Mesenchymal stem cell (in vitro differentiated cells and primary cell): Measurements from ENCODE around the gene DMGDH.

Source experiments
- DNase-seq: peaks from one replicate; pipeline ENCODE4 v3.0.0-alpha.2; 2013
- H2AFZ ChIP-seq: one replicate; pipeline ENCODE4 v1.6.1; 2013; ENCODE audit warnings: low read depth, mild to moderate bottlenecking, control low read depth, inconsistent platforms, low read length, moderate library complexity
- H2AK5ac ChIP-seq: 2 replicates; pipeline ENCODE4 v1.6.1; 2013; ENCODE audit warnings: low read length, moderate library complexity, mild to moderate bottlenecking, inconsistent platforms; ENCODE audit not compliant: severe bottlenecking
- H2BK120ac ChIP-seq: one replicate; pipeline ENCODE4 v1.6.1; 2013; ENCODE audit warnings: low read depth, mild to moderate bottlenecking, inconsistent platforms, low read length, moderate library complexity
- H2BK12ac ChIP-seq, 2 experiments: one replicate each; pipeline ENCODE4 v1.6.1; 2013; ENCODE audit warnings: inconsistent platforms in 2 of 2, low read length in 2 of 2, mild to moderate bottlenecking in 2 of 2, moderate library complexity in 2 of 2, control low read depth in 1 of 2
- H2BK15ac ChIP-seq: one replicate; pipeline ENCODE4 v1.6.1; 2013; ENCODE audit warnings: mild to moderate bottlenecking, low read depth, inconsistent platforms; ENCODE audit not compliant: poor library complexity, severe bottlenecking
- H2BK5ac ChIP-seq: 2 replicates; pipeline ENCODE4 v1.6.1; 2013; ENCODE audit warnings: low read depth, mild to moderate bottlenecking, low read length, control low read depth, inconsistent platforms; ENCODE audit not compliant: poor library complexity, severe bottlenecking
- H3K14ac ChIP-seq, 2 experiments: one replicate each; pipeline ENCODE4 v1.6.1; 2013; ENCODE audit warnings: inconsistent platforms in 2 of 2, low read length in 2 of 2, control low read depth in 1 of 2, mild to moderate bottlenecking in 1 of 2, moderate library complexity in 1 of 2
- H3K18ac ChIP-seq, 2 experiments: one replicate each; pipeline ENCODE4 v1.6.1; 2013; ENCODE audit warnings: inconsistent platforms in 2 of 2, low read length in 2 of 2, control low read depth in 1 of 2, low read depth in 1 of 2, mild to moderate bottlenecking in 1 of 2
- H3K23ac ChIP-seq, 2 experiments: one replicate each; pipeline ENCODE4 v1.6.1; 2013; ENCODE audit warnings: inconsistent platforms in 2 of 2, low read length in 2 of 2, mild to moderate bottlenecking in 2 of 2, moderate library complexity in 2 of 2, control low read depth in 1 of 2
- H3K27ac ChIP-seq: 2 replicates; pipeline ENCODE4 v1.5.1; 2013; ENCODE audit warnings: mild to moderate bottlenecking, moderate library complexity, low read length, control low read depth, inconsistent platforms; ENCODE audit not compliant: poor library complexity, severe bottlenecking
- H3K27me3 ChIP-seq, 2 experiments: 2 replicates each; pipeline versions ENCODE4 v1.6.1 to v1.7.0; 2013; ENCODE audit warnings: low read length in 2 of 2, mild to moderate bottlenecking in 2 of 2, moderate library complexity in 2 of 2, control low read depth in 1 of 2, inconsistent platforms in 1 of 2; ENCODE audit not compliant: control insufficient read depth in 1 of 2, insufficient read depth in 1 of 2
- H3K36me3 ChIP-seq, 2 experiments: 2 replicates each; pipeline versions ENCODE4 v1.6.1 to v1.7.0; 2013; ENCODE audit warnings: low read length in 2 of 2, control low read depth in 1 of 2, inconsistent platforms in 1 of 2, low read depth in 1 of 2, mild to moderate bottlenecking in 1 of 2; ENCODE audit not compliant: insufficient read depth in 2 of 2, control insufficient read depth in 1 of 2
- H3K4ac ChIP-seq, 2 experiments: one replicate each; pipeline ENCODE4 v1.6.1; 2013; ENCODE audit warnings: inconsistent platforms in 2 of 2, low read length in 2 of 2, mild to moderate bottlenecking in 2 of 2, moderate library complexity in 2 of 2, control low read depth in 1 of 2, low read depth in 1 of 2
- H3K4me1 ChIP-seq: 2 replicates; pipeline ENCODE4 v1.6.1; 2013; ENCODE audit warnings: low read depth, low read length, control low read depth; ENCODE audit not compliant: control insufficient read depth, insufficient read depth
- H3K4me2 ChIP-seq: 2 replicates; pipeline ENCODE4 v1.6.1; 2013; ENCODE audit warnings: low read length, mild to moderate bottlenecking, inconsistent platforms; ENCODE audit not compliant: poor library complexity, severe bottlenecking
- H3K4me3 ChIP-seq, 2 experiments: 2 replicates each; pipeline versions ENCODE4 v1.5.1 to v1.7.0; 2013; ENCODE audit warnings: low read length in 2 of 2, mild to moderate bottlenecking in 2 of 2, control low read depth in 1 of 2, low read depth in 1 of 2; ENCODE audit not compliant: insufficient read depth in 1 of 2
- H3K79me1 ChIP-seq: replicated peaks from 2 replicates; pipeline ENCODE4 v1.6.1; 2013; ENCODE audit warnings: mild to moderate bottlenecking, control low read depth, low read length, inconsistent platforms; ENCODE audit not compliant: poor library complexity, severe bottlenecking
- H3K9ac ChIP-seq: 2 replicates; pipeline ENCODE4 v1.7.0; 2013; ENCODE audit warnings: mild to moderate bottlenecking, low read length, moderate library complexity
- H3K9me3 ChIP-seq: 2 replicates; pipeline ENCODE4 v1.7.0; 2013; ENCODE audit warnings: mild to moderate bottlenecking, low read length; ENCODE audit not compliant: control insufficient read depth
- H4K8ac ChIP-seq: one replicate; pipeline ENCODE4 v1.6.1; 2013; ENCODE audit warnings: inconsistent platforms, mild to moderate bottlenecking, low read length, moderate library complexity
- H4K91ac ChIP-seq: one replicate; pipeline ENCODE4 v1.6.1; 2013; ENCODE audit warnings: mild to moderate bottlenecking, low read length, inconsistent platforms
- WGBS: methylation state at CpG from one replicate; pipeline ENCODE4 v1.1.7; 2013; ENCODE audit warnings: mixed read lengths; 5-methylcytosine and 5-hydroxymethylcytosine counted together

The DMGDH gene

DNA sequence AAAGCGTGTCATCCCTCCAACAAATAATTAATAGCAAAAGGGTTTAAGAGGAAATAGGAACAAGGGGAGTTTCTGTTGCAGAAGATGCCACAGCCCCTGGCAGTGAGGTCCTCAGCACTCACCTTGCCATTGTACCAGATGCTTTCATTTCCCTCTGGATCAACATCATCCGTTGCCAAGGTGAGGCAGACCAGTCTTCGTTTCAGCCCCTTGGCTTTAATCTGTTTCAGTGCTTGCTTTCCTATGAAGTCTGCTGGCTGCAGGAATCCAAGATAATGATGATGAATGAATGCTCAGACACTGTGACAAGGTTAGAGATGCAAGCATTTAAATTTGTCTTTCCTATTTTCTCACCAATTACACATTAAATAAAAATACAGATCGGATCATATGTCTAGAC, 64.3 kb downstream of the DMGDH start:
- no peak overlapping the region for H3K27ac ChIP-seq
- H3K27me3 ChIP-seq = no peaks in the 10 kb centered on the region
- H3K4me3 ChIP-seq = no peak overlapping the region
- no peak overlapping the region for H2AK5ac ChIP-seq
- no peak overlapping the region for H3K14ac ChIP-seq
- no peaks in the 10 kb centered on the region for H3K9me3 ChIP-seq
- no peak overlapping the region for H3K4ac ChIP-seq
- H2BK15ac ChIP-seq = no peak overlapping the region
- peak overlapping the region in 1 of 2 experiments; percentile 69 for H3K18ac ChIP-seq
- no peak overlapping the region for H4K91ac ChIP-seq
- no peaks in the 10 kb centered on the region for H3K36me3 ChIP-seq
- no peak for DNase-seq
- WGBS = 72% methylated on average over 2 of the region's 4 CpGs
- no peak overlapping the region for H3K4me2 ChIP-seq
- H2BK12ac ChIP-seq = no peak overlapping the region
- no peaks in the 10 kb centered on the region for H3K4me1 ChIP-seq
- no peak overlapping the region for H3K23ac ChIP-seq
- no peaks in the 10 kb centered on the region for H3K79me1 ChIP-seq
- H4K8ac ChIP-seq = no peak overlapping the region
- no peak overlapping the region for H3K9ac ChIP-seq
- no peak overlapping the region for H2BK5ac ChIP-seq
- H2AFZ ChIP-seq = no peak overlapping the region
- no peak overlapping the region for H2BK120ac ChIP-seq

DNA sequence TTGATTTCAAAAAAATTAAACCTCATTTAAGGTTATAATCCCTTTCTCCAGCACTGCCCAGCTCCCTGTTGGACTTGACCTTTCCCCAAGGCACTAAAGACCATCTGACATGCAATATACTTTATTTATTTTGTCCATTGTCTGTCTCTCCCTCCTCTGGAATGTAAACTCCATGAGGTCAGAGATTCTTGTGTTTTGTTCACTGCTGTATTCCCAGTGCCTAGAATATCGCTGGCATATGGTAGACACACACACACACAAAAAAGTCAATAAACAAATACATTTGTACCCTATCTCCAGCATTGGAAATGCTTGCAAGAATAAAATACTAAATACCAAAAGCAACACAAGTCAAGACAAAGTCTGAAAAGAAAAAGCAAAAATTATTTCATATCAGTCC, 67.1 kb downstream of the DMGDH start:
- Histone ChIP-seq H3K79me1 (no peaks in the 10 kb centered on the region), H3K23ac (no peak overlapping the region), H3K4me2 (no peak overlapping the region), H3K9ac (no peak overlapping the region), H2AK5ac (no peak overlapping the region), H2BK5ac (no peak overlapping the region), H4K8ac (no peak overlapping the region), H3K14ac (no peak overlapping the region), H3K4ac (no peak overlapping the region), H4K91ac (no peak overlapping the region), H2AFZ (no peak overlapping the region), H3K4me1 (no peaks in the 10 kb centered on the region), H3K36me3 (no peaks in the 10 kb centered on the region), H2BK12ac (no peak overlapping the region), H2BK120ac (no peak overlapping the region), H3K9me3 (no peaks in the 10 kb centered on the region), H3K4me3 (no peak overlapping the region), H3K27ac (no peak overlapping the region), H3K27me3 (no peaks in the 10 kb centered on the region), H3K18ac (no peak overlapping the region), H2BK15ac (no peak overlapping the region)
- WGBS = 58% methylated on average over 1 of the region's 1 CpG
- no peak for DNase-seq

DNA sequence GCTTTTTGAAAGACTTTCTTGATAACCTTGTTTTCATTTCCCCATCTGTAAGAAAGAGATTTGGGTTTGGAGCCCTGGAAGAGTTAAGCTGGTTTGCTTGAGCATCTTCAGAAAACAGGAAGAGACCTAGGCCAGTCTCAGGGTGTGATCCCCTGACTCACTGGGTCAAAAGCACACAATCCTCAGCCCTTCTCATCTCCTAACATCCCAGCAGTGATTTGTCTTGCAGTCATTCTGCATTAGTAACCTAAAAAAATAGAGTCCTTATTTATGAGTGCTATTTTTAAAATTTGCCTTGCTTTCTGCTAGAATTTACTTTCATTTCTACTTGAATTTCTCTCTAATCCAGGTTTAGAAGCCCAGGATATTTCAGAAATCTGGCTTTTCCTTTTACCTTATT, 68.0 kb downstream of the DMGDH start:
- no peak overlapping the region for H2BK12ac ChIP-seq
- no peak for DNase-seq
- no peaks in the 10 kb centered on the region for H3K27me3 ChIP-seq
- H3K4me2 ChIP-seq = no peak overlapping the region
- H3K4me1 ChIP-seq = no peaks in the 10 kb centered on the region
- no peak overlapping the region for H3K4me3 ChIP-seq
- H2BK15ac ChIP-seq = no peak overlapping the region
- H2BK5ac ChIP-seq = no peak overlapping the region
- no peak overlapping the region for H3K18ac ChIP-seq
- H3K79me1 ChIP-seq = no peaks in the 10 kb centered on the region
- H3K36me3 ChIP-seq = no peaks in the 10 kb centered on the region
- no peak overlapping the region for H3K4ac ChIP-seq
- H2AFZ ChIP-seq = no peak overlapping the region
- H4K8ac ChIP-seq = no peak overlapping the region
- no peak overlapping the region for H2BK120ac ChIP-seq
- no peak overlapping the region for H4K91ac ChIP-seq
- no peaks in the 10 kb centered on the region for H3K9me3 ChIP-seq
- peak overlapping the region; percentile 38 for H3K9ac ChIP-seq
- no peak overlapping the region for H3K14ac ChIP-seq
- H2AK5ac ChIP-seq = no peak overlapping the region
- H3K27ac ChIP-seq = no peak overlapping the region
- H3K23ac ChIP-seq = no peak overlapping the region

DNA sequence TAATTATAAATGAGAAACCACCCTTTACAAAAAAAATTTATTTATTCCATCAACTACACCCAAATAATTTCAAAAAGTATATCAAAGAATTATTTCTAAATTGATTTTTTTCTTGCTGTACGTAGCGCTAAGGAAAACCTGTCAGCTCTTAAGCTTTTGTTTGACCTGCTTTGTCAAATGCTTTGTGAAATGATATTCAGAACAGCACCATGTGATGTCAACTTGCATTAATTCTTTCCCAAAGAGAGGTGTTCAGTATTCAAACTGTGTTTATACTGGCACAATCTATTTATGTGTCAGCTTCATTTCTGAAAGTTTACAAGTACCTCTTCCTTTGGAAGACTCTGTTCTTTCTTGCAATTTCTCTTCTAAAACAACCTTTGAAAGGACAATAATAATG, 72.4 kb downstream of the DMGDH start:
- Histone ChIP-seq H3K27me3 (no peaks in the 10 kb centered on the region), H3K4ac (no peak overlapping the region), H3K36me3 (no peaks in the 10 kb centered on the region), H2AK5ac (no peak overlapping the region), H3K4me1 (no peaks in the 10 kb centered on the region), H3K4me3 (no peak overlapping the region), H2BK120ac (no peak overlapping the region), H3K4me2 (no peak overlapping the region), H3K14ac (no peak overlapping the region), H3K18ac (no peak overlapping the region), H3K9me3 (no peaks in the 10 kb centered on the region), H3K27ac (no peak overlapping the region), H2BK12ac (no peak overlapping the region), H2AFZ (no peak overlapping the region), H3K9ac (no peak overlapping the region), H4K91ac (no peak overlapping the region), H3K23ac (no peak overlapping the region), H4K8ac (no peak overlapping the region), H2BK5ac (no peak overlapping the region), H3K79me1 (no peaks in the 10 kb centered on the region), H2BK15ac (no peak overlapping the region)
- DNase-seq = no peak
- 91% methylated on average over 2 of the region's 2 CpGs for WGBS
